HG03039 (cell line): ENCODE measurements around the gene SFMBT1.

Source experiments
- ATAC-seq: cut with Tn5 transposase; IDR thresholded peaks from one replicate; pipeline ENCODE4 v1.9.1; 2021; ENCODE audit warnings: mild to moderate bottlenecking, moderate library complexity; ENCODE audit not compliant: unreplicated experiment

SFMBT1 gene

DNA sequence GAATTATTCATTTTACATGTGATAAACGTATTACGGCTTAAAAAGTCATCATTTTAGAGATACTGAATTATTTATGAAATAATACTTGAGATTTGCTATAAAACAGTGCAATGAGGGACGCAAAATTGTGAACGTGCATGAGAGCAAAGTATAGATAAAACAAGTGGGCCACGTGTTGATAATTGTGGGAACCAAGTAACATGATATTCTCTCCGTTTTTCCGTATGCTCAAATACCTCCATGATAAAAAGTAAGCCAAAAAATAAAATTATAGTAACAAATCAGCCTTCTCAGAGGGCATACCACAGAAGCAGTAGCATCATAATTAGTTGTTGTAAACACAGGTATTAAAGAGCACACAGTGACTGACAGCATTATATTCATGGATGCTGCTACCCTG, 42.6 kb downstream of the SFMBT1 start:
- no peak for ATAC-seq

DNA sequence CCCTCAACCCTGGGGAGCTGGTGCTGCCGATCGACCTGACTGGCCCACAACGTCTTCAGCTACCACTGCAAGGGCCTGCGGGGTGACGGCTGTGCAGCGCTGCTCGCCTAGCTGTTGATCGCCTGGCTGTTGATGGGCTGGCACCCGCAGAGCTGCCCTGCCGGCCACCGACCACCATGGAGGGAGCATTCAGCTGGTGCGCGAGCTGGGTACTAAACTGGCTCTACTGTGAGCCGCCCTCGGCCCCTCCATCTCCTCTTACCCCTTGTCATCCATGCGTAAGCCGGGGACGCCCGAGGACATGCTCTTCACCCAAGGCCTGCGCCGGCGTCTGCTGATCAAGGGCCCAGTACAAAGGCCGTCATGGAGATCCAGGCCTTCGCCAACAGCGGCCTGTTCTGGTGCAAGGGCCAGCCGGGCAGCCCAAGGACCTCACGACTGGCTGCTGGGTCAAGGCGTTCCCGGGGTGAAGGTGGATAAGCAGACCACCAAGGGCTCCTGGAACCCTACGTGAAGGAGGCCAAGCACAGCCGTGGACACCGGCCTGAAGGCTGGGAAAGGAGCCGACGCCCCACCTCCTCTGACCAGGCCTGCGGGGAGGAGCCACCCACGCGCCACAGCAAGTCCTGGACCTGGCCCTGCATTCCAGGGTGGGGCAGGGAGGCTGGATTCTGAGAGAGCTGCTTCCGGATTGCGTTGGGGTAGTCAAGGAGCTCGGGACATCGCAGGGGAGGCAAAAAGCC, 46.9 kb downstream of the SFMBT1 start:
- no peak for ATAC-seq

DNA sequence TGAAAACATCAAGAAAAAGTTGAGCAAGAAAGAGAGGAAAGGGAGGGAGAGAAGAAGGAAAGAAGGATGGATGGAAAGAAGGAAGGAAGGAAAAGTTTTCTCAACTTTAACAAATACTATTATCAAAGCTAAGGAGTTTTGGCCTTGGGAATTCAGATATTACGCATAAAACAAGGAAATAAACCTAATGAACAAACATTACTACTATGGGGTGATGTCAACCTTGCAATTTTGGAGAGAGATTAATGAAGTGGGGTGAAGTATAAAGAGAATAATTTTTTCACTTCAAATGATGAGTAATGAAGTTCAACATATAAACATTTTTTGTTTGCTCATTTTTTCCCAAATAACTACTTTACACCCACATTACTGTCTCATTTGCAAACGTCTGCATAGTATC, 55.2 kb downstream of the SFMBT1 start:
- no peak for ATAC-seq

DNA sequence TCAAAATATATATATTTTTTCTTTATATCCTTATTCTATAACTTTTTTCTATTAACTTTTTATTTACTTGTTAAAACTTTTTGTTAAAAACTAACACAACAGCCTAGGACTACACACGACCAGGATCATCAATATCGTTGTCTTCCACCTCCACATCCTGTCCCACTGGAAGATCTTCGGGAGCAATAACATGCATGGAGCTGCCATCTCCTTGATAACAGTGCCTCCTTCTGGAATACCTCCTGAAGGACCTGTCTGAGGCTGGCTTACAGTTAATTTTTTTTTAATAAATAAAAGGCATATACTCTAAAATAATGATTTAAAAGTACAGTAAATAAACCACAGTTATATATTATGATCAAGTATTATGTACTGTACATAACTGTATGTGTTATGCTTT, 58.9 kb downstream of the SFMBT1 start:
- no peak for ATAC-seq

DNA sequence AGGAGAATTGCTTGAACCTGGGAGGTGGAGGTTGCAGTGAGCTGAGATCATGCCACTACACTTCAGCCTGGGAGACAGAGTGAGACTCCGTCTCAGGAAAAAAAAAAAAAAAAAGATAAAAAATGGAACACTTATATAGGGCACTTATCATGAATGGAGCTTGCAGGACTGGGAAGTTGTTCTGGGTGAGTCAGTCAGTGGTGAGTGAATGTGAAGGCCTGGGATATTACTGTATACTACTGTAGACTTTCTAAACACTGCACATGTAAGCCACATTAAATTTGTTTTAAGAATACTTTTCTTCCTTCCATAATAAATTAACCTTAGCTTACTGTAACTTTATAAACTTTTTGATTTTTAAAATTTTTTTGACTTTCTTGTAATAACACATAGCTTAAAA, 59.8 kb downstream of the SFMBT1 start:
- ATAC-seq, result no peak

DNA sequence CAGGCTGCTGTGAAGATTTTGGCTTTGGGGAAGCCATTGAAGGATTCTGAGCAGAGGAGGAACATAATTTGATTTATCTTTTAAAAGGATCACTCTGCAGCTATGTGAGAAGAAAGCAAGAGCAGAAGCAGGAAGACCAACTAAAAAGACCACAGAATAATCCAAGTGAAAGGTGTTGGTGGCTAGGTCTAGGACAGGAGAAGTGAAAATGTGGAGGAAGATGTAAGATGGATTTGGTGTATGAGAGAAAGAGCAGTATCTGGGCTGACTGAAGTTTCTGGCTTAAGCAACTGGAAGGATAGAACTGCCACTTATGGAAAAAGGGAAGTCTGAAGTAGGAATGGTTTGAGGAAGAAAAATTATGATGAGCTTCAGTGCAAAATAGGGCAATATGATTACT, 62.0 kb downstream of the SFMBT1 start:
- ATAC-seq, result no peak

DNA sequence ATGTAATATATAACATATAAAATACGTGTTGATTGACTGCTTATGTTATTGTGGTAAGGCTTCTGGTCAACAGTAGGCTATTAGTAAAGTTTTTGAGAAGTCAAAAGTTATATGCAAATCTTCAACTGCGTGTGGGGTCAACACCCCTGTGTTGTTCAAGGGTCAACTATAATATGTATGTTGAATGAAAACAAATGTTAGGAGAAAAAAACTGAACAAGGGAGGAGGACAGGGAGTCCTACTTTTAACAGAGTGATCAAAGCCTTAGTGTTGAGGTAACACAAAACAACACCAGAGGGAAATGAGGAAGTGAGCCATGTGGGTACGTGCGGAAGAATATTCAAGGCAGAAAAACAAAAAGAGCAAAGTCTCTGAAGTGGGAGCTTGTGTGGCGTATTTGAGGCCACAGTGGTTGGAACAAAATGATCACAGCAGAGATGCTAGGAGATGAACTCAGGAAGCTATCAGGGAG, 62.5 kb downstream of the SFMBT1 start:
- peak; percentile 81 for ATAC-seq

DNA sequence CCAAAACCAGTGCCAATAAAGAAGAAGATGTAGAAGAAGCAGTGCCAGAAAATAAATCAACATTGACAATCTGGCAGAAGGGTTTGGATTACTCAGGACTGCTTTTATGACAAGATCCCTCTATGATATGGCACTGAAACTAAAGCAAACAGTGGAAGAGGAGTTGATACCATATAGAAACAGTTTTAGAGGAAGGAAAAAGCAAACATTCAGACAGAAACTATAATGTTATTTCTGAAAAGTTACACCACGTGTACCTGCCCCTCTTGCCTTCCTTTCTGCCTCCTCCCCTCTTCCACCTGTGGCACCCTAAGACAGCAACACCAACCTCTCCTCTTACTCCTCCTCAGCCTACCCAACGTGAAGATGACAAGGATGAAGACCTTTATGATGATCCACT, 63.0 kb downstream of the SFMBT1 start:
- ATAC-seq, result no peak

DNA sequence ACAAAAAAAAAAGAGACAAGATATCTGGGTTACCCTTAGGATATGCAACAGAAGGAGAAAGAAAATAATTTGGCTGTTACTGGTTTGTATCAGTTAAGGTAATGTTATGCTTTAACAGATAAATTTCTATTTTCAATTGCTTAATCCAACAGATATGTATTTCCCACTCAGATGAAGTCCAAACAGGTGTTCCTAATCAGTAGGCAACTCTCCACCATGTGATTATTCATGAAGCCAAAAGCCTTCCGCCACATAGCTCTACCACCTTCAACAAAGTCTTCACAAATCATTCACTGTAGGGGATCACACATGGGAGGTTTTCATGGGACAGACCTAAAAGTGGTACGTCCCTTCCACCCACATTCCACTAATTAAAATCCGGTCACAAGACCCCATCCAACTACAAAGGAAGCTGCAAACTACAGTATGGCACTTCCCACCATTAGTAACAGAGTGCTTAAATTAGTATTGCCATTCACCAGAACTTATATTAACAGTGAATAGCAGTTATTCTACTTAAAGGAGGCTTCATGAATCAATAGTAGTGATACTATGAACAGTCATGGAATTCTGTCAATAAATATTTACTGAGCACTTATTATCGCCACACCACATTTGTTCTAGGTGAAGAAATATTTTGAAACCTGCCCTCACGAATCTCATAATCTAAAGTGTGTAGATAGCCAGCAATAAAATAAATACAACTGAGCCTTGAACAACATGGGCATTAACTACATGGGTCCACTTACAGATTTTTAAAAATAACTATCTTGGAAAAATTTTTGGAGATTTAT, 66.5 kb downstream of the SFMBT1 start:
- no peak for ATAC-seq

DNA sequence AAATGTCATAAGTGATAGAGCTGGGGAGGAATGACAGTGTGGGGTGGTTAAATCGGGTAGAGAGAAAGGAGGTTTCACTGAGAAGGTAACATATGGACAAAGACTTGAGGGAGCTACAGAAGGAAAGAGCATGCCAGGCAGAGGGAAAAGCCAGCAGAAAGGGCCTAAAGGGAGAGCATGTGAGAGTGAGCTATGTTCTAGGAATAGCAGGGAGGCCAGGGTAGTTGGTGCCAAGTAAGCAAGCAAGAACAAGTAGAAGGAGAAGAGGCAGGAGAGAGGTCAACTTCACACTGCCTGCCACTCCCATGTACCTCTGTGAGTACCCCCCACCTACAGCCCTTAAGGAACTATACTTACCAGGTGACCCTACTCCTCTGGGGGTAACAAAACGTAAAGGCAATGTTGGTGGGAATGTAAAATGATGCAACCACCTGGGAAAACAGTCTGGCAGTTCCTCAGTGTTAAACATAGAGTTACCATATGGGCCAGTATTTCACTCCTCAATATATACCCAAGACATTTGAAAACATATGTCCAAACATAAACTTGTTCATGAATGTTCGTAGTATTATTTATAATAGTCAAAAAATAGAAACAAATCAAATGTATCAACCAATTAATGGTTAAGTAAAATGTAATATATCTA, 67.6 kb downstream of the SFMBT1 start:
- ATAC-seq, result no peak

DNA sequence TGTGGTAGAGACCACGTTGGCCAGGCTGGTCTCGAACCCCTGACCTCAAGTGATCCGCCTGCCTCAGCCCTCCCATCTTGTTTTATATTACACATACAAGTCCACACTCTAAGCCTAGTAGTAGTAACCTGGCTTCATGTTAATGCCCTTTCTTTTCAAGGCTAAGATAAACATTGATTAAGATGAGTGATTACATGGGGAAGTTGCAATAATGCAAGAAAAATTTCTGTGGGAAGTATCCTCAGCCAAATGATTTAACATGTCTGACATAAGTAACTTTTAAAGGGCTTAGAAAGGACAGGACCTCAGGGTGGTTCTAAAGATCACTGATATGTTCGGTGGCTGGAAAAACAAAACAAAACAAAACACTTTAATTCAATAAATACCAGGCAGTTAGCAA, 72.1 kb downstream of the SFMBT1 start:
- ATAC-seq, result no peak

DNA sequence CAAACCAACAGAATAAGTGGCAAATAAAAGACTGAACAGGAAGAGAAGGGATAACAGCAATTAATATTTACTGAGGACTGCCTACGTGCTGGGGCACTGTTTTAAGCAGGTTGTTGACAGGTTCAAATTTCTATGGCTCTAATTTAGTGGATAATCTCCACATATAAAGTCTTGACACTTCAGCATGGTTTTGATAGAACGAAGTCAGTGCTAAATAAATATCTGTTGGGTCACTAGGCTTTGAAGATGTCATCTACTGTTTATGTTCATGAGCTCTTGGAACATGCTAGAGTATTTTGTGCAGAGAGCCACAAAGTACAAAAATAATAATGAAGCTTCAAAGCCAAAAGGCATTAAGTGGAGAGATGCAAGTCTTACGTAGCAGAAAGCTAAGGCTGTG, 74.0 kb downstream of the SFMBT1 start:
- ATAC-seq, result no peak

DNA sequence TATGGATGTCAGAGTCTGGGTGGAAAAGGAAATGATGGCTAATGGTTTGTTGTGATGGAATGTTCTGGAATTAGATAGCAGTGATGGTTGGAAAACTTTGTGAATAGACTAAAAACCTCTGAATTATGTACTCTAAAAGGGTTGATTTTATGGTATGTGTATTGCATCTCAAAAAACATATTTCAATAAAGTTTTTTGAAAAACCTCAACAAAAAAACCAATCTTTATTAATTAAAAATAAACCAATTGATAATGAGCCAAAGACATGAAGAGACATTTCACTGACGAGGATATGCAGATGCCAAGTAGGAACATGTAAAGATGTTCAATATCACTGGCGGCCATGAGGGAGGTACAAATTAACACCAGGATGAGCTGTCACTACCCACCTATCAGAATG, 78.5 kb downstream of the SFMBT1 start:
- ATAC-seq, result no peak

DNA sequence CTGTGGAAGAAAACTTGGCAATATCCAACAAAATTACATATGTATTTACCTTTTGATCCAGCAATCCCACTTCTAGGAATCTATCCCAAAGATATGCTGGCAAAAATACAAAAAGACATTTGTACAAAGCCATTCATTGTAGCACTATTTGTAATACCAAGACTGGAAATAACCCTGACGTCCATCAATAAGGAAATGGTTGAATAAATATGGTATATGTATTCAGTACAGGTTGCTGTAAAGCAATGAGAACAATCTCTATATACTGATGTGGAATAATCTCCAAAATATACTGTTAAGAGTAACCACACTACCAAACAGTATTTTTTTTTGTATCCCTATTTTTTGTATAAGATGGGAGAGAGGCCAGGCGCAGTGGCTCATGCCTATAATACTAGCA, 83.7 kb downstream of the SFMBT1 start:
- ATAC-seq, result no peak

DNA sequence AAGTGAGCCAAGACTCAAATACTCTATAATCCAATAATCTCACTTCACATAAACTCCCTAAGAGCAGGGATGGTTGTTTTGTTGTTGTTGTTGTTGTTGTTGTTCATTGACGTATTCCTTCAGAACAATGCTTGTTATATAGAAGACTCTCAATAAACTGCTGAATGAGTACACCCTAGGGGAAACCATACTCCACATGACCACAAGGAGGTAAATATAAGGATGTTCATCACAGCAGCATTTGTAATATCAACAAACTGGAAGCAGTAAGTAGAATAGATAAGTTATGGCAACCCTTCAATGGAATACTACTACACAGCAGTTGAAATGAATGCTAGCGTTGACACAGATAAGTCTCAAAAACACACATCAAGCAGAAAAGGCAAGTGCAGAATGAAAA, 86.1 kb downstream of the SFMBT1 start:
- no peak for ATAC-seq

DNA sequence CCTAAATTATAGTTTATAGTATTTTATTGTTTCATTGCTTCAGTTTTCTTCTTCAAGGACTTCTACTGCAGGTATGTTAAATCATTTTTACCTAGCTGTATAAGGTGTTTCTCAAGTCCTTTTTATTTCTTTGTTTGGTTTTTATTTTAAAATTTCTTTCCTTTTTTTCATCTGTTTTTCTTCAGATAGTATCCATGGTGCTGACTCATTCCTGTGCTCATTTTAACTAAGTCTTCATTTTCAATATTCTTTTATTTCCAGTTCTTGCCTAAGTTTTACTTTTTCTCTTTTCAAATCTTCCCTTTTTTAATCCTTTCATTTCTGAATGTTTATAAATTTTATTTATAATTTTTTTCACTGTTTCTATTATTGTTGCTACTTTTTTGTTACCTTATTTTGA, 106.3 kb downstream of the SFMBT1 start:
- ATAC-seq, result no peak

DNA sequence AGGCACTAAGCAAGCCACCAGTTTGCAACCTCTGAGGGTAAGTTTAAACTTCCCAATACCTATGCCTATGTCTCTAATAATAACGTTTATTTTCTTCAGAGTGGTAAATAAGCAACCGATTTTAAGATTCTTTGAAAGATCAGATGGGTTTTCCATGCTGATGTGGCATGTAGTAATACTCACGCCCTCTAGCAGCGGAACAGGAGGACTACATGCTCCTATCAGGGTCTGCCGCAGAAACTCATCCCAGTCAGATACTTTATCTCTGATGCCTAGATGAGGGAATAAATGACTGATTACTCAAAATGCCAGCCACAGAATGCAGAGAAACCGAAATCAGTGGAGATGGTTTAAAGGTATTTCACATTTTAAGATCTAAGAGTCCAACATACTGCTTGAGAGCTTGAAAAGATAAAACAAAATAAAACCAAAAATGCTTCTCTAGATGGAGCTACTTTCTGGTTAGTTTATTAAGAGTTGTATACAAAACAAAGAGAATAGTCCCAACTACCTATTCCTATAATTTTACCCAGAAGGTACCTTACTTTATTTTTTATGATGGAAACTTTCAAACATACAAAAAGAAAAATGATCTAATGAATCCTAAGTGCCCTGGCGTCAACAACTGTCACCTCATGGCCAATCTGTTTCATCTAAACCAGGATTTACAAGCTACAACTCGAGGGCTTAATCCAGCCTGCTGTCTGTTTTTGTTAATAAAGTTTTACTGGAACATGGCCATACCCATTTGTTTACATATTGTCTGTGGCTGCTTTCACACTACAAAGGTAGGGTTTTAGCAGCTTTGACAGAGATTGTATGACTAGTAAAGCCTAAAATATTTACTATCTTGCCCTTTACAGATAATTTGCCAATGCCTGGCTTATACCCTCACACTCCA, 111.0 kb downstream of the SFMBT1 start:
- peak; percentile 49 for ATAC-seq

DNA sequence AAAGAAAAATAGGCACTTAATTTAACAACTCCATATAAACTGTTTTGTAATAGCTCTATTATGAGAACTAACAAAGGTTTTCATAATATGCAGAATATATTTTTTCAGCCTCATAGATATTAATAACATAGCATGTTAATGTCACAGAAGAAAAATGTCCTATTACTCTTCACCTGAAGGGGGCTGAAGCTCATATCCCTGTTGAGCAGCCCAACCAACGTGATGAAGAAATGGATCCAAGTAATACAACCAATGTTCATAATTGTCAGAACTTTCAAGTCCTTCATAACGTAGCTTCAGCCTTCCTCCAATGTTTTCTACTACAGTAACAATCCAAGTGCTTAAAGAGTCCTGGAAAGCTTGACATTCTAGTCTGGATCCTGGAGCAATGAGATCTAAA, 114.0 kb downstream of the SFMBT1 start:
- no peak for ATAC-seq

DNA sequence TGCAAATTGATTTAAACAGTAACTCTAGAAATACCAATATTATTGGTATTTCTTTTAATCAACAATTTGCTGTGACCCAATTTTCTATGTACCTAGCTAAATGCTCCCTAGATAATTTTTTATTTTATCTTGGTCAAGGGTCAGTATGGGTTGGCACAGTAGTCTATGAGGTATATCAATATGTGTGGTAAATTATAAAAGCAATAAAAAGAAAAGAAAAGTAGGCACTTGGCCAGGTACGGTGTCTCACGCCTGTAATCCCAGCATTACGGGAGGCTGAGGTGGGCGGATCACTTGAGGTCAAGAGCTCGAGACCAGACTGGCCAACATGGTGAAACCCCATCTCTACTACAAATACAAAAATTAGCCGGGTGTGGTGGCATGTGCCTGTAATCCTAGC, 114.5 kb downstream of the SFMBT1 start:
- no peak for ATAC-seq

DNA sequence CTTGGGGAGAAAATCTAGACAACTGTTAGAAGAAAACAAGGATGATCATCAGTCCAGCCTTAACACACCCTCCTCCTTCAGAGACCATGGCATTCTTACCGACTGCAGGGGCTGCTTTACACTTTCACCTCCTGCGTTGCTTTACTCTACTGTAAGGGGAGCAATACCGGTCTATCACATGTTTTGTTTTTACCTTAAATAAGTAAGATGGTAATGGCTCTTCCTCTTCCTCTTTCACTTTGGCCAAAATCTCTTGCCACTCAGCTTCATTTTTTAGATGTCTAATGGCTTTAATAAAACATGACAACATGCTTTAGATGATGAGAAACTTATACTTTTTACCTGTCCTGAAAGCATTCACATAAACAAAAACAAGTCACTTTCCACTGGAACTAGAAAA, 115.1 kb downstream of the SFMBT1 start:
- no peak for ATAC-seq

DNA sequence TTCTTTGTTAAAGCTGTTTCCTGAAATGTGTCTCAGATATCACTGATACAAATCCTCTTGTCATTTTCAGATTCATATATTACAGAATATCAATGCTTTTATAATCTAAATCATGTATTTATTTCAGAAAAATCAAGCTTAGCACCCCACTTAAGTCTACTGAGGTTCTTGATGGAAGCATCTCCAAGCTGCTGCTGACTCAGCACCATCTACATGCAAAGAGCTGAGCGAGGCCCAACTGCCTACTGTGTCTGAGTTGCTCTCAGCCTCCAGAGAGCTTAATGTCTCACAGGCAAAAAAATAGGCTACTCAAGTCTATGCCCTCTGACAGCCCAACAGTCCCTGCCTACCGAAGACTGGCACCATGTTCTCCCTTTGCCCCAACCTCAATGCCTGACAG, 119.3 kb downstream of the SFMBT1 start:
- ATAC-seq, result no peak
